SK-N-SH (cell line): ENCODE results near the gene ADPRS.

ENCODE experiments used
- SIN3A ChIP-seq: IDR thresholded peaks from 2 replicates; pipeline ENCODE4 v1.6.1; 2012; ENCODE audit warnings: low read depth, mild to moderate bottlenecking, low read length, moderate library complexity, borderline replicate concordance
- TF ChIP-seq, protein P1 (sequence below): fragments of 200-600 bp; sonication (generic); IDR thresholded peaks from 2 replicates; pipeline ENCODE4 v1.6.1; 2017; ENCODE audit warnings: antibody characterized with exemption, mild to moderate bottlenecking, moderate library complexity
- TF ChIP-seq, protein P2 (sequence below): IDR thresholded peaks from 2 replicates; pipeline ENCODE4 v1.4.0; 2012; ENCODE audit warnings: low read depth

DNA sequence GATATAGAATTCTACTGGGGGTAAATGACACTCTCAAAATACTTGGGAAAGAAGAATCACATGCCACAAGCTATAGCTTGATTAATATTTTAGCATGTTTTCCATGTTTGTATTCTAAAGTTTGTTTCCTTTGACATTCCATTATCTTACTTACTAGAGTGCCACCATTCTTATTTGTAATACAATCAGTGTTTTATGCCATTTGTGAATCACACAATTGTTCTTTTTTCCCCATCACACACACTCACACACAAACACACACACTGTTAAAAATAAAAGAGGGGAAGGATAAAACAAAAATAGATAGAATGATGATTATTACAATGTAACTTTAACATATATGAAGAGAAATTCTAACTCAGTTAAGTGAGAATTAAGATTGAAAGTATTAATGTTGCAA lies 20.8 kb upstream of the ADPRS start:
- TF ChIP-seq, protein P1, sequence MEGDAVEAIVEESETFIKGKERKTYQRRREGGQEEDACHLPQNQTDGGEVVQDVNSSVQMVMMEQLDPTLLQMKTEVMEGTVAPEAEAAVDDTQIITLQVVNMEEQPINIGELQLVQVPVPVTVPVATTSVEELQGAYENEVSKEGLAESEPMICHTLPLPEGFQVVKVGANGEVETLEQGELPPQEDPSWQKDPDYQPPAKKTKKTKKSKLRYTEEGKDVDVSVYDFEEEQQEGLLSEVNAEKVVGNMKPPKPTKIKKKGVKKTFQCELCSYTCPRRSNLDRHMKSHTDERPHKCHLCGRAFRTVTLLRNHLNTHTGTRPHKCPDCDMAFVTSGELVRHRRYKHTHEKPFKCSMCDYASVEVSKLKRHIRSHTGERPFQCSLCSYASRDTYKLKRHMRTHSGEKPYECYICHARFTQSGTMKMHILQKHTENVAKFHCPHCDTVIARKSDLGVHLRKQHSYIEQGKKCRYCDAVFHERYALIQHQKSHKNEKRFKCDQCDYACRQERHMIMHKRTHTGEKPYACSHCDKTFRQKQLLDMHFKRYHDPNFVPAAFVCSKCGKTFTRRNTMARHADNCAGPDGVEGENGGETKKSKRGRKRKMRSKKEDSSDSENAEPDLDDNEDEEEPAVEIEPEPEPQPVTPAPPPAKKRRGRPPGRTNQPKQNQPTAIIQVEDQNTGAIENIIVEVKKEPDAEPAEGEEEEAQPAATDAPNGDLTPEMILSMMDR, result no peak
- TF ChIP-seq, protein P2, sequence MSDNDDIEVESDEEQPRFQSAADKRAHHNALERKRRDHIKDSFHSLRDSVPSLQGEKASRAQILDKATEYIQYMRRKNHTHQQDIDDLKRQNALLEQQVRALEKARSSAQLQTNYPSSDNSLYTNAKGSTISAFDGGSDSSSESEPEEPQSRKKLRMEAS, result no peak
- TF ChIP-seq SIN3A, result no peak
